Ascending aorta (tissue), 2 donors: ENCODE results near the gene FAM234B. TPM values are rescaled to one million over a fixed set of nuclear protein-coding genes. Genes with fewer than 3 reads are reported as not detected.

ENCODE experiments used
- DNase-seq, 2 donors: peaks; one replicate each; pipeline ENCODE4 v3.0.0-alpha.2; 2019; ENCODE audit warnings: low spot score in 2 of 2
- H3K27ac ChIP-seq, 2 donors: fragments of 200-600 bp; sonication (generic); one replicate each; pipeline ENCODE4 v1.5.1; 2016 to 2017; ENCODE audit warnings: mild to moderate bottlenecking in 1 of 2
- H3K27me3 ChIP-seq: fragments of 200-600 bp; sonication (generic); one replicate; pipeline ENCODE4 v1.5.1; 2017
- H3K36me3 ChIP-seq, 2 donors: fragments of 200-600 bp; sonication (generic); one replicate each; pipeline ENCODE4 v1.5.1; 2016
- H3K4me1 ChIP-seq, 2 donors: fragments of 200-600 bp; sonication (generic); one replicate each; pipeline ENCODE4 v1.5.1; 2016 to 2017; ENCODE audit warnings: mild to moderate bottlenecking in 1 of 2
- H3K4me3 ChIP-seq, 2 donors: fragments of 200-600 bp; sonication (generic); one replicate each; pipeline ENCODE4 v1.5.1; 2016 to 2017; ENCODE audit warnings: mild to moderate bottlenecking in 1 of 2
- H3K9me3 ChIP-seq, 2 donors: fragments of 200-600 bp; sonication (generic); one replicate each; pipeline ENCODE4 v1.5.1; 2016
- intact Hi-C: fragments of 100-400 bp; cut with DNase I; formaldehyde crosslinking; loops from one replicate; pipeline ENCODE4 v1.15.1; 2023
- total RNA-seq: library from RNA; depleted of rRNA; stranded (reverse); fragments of >200 nt; gene quantifications from one replicate; pipeline ENCODE4 v1.1.0, GENCODE V29; 2016
- TF ChIP-seq, protein P1 (sequence below), 3 experiments: fragments of 200-600 bp in 2 of 3; fragments of 450-650 bp in 1 of 3; sonication (generic) in 2 of 3; IDR thresholded peaks; one replicate each; pipeline ENCODE4 v1.5.1; 2016 to 2019; ENCODE audit warnings: antibody characterized with exemption in 3 of 3, mild to moderate bottlenecking in 1 of 3, moderate library complexity in 1 of 3

Gene FAM234B
- total RNA-seq, 1 donor from 2014 or later: 6.7 TPM

DNA sequence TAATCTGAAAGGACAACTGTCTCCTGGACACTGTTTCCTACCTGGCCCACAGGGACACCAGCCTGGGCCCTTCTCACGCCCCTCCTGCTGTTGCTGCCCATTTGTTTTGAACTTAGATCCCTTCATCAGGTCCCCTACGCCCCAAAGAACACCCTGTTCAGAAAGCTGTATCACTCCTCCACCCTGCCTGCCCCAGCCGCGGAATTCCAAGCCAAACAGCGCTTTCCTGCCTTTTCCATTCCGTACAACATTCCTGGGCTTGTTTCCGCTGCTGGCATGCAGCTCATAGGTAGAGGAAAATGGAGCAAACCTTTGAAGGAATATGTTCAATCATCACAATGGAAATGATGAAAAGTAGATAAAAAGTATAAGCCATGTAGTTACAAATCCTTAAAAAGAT lies 72.1 kb downstream of the FAM234B start:
- DNase-seq: peak in 1 of 2 donors; percentile 72
- no peaks in the 10 kb centered on the region for H3K9me3 ChIP-seq
- peak overlapping the region; percentile 61 to 72 for H3K27ac ChIP-seq
- peaks cover 0 to 9% of the 10 kb centered on the region in 2 donors for H3K4me1 ChIP-seq
- intact Hi-C loops: loop anchor here (5.0 kb wide), 1 partner anchor 51 kb away; no protein-coding TSS in a partner anchor
- TF ChIP-seq, protein P1, sequence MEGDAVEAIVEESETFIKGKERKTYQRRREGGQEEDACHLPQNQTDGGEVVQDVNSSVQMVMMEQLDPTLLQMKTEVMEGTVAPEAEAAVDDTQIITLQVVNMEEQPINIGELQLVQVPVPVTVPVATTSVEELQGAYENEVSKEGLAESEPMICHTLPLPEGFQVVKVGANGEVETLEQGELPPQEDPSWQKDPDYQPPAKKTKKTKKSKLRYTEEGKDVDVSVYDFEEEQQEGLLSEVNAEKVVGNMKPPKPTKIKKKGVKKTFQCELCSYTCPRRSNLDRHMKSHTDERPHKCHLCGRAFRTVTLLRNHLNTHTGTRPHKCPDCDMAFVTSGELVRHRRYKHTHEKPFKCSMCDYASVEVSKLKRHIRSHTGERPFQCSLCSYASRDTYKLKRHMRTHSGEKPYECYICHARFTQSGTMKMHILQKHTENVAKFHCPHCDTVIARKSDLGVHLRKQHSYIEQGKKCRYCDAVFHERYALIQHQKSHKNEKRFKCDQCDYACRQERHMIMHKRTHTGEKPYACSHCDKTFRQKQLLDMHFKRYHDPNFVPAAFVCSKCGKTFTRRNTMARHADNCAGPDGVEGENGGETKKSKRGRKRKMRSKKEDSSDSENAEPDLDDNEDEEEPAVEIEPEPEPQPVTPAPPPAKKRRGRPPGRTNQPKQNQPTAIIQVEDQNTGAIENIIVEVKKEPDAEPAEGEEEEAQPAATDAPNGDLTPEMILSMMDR (IDR thresholded peaks at IDR 0.05): no peak
- no peaks in the 10 kb centered on the region for H3K27me3 ChIP-seq
- no peaks in the 10 kb centered on the region for H3K36me3 ChIP-seq
- no peak overlapping the region for H3K4me3 ChIP-seq

DNA sequence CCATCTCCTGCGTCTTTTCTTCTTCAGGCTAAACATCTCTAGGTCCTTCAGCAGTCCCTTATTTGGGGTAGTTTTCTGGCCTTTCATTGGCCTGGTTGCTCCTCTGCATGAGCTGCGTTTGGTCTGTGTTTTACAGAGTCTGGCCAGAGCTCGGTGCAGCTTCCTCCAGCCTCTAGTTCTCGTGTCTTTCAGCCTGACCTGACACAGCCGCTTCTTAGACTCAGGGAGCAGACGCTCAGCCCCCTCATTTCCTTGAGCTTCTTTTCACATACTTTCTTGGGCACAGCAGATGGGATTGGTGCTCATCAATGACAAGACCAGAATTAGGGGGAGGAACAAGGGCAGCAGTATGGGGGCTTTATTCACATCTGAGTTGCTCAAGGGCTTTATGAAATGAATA lies 72.8 kb downstream of the FAM234B start:
- H3K9me3 ChIP-seq: no peaks in the 10 kb centered on the region
- no peaks in the 10 kb centered on the region for H3K27me3 ChIP-seq
- intact Hi-C loops: loop anchor here (5.0 kb wide), 1 partner anchor 50 kb away; no protein-coding TSS in a partner anchor
- no peak for DNase-seq
- peak overlapping the region; percentile 61 to 72 for H3K27ac ChIP-seq
- H3K4me1 ChIP-seq: peaks cover 0 to 9% of the 10 kb centered on the region in 2 donors
- no peaks in the 10 kb centered on the region for H3K36me3 ChIP-seq
- TF ChIP-seq, protein P1 (IDR thresholded peaks at IDR 0.05): no peak
- no peak overlapping the region for H3K4me3 ChIP-seq

DNA sequence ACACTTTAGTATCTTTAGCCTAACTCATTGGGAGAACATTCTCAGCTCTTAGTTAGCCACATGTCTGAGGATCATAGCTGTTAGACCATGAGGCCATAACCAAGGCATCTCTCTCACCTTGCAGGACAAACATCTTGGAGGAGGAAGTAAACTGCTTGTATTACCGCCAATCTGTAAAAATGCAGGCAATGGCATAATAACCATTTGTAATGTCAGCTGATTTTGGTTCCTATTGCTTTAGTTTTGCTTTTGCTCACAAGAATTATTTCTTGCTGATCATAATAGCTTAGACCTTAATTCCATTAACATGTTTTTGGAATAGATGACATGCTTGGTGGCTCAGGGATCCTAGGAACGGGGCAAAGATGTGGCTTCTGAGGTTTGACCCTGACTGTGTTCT lies 75.6 kb downstream of the FAM234B start:
- Histone ChIP-seq H3K27ac (no peak overlapping the region), H3K9me3 (no peaks in the 10 kb centered on the region), H3K36me3 (no peaks in the 10 kb centered on the region), H3K27me3 (no peaks in the 10 kb centered on the region), H3K4me3 (no peak overlapping the region), H3K4me1 (peaks cover 0 to 9% of the 10 kb centered on the region in 2 donors)
- intact Hi-C loops: loop anchor here (1.0 to 5.0 kb wide), 2 partner anchors 10 to 47 kb away; no protein-coding TSS in a partner anchor
- TF ChIP-seq, protein P1 (IDR thresholded peaks at IDR 0.05): no peak
- no peak for DNase-seq

DNA sequence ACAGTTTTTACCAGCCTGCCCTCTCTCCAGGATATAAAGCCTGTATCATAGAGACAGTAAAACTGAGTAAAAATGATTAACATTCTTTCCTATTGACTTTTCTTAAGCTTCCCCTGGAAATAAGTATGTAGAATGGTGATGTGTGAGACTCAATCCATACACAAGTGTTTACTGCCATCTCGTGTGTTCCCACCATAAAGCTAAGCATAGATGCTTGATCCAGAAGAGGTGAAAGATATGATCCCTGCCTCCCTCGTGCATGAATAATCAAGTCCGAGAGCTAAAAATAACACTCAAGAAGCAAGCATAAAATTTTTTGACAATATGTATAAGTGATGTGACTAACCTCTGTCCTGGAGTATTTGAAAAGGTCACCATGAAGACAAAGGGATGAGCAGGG lies 76.2 kb downstream of the FAM234B start:
- H3K4me3 ChIP-seq: no peak overlapping the region
- intact Hi-C loops: loop anchor here (1.0 kb wide), 1 partner anchor 10 kb away; no protein-coding TSS in a partner anchor
- no peaks in the 10 kb centered on the region for H3K27me3 ChIP-seq
- H3K9me3 ChIP-seq: no peaks in the 10 kb centered on the region
- TF ChIP-seq, protein P1 (IDR thresholded peaks at IDR 0.05): no peak
- no peak overlapping the region for H3K27ac ChIP-seq
- peaks cover 0 to 9% of the 10 kb centered on the region in 2 donors for H3K4me1 ChIP-seq
- H3K36me3 ChIP-seq: no peaks in the 10 kb centered on the region
- no peak for DNase-seq

DNA sequence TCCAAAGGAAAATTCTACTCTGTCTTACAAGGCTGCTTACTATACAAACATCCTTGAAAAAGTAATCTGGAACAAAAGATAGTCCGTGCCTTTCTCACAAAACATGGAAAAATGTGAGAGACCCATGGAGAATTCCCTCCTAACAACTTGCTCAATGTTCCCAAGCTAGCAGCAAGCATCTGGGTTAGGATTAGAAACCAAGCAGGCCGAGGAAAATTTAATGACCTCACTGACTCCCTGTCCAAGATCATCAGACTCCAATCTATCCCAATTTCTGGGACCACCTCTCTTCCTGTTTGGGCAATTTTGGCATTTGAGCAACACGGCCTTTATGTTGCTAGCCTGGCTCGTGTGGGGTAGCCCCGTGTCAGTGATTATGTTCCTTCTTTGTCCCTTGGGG lies 77.4 kb downstream of the FAM234B start:
- TF ChIP-seq, protein P1 (IDR thresholded peaks at IDR 0.05): no peak
- H3K27ac ChIP-seq: no peak overlapping the region
- DNase-seq: no peak
- no peaks in the 10 kb centered on the region for H3K27me3 ChIP-seq
- peaks cover 0 to 4% of the 10 kb centered on the region in 2 donors for H3K4me1 ChIP-seq
- no peak overlapping the region for H3K4me3 ChIP-seq
- intact Hi-C loops: no loop called here
- H3K36me3 ChIP-seq: no peaks in the 10 kb centered on the region
- no peaks in the 10 kb centered on the region for H3K9me3 ChIP-seq
